Measurements from ENCODE around the gene LYSMD1. TPM values are rescaled to one million over a fixed set of nuclear protein-coding genes. Genes with fewer than 3 reads are reported as not detected.
A peak's percentile ranks its signal among the peaks of the same experiment; 100 is the strongest.

The LYSMD1 gene
- total RNA-seq, 1 experiment from 2014 or later: 6.7 TPM

- H3K36me3 Mint-ChIP-seq (ENCODE audit: insufficient read depth in 1 of 3, low read depth in 3 of 3): peaks cover 34 to 62% (median 54%) of the 10 kb centered on the region in 3 experiments; a peak in 6 of 7 replicates
- H3K23me2 ChIP-seq (ENCODE audit: insufficient read length, low read depth, low read length, poor library complexity, severe bottlenecking): no peaks in the 10 kb centered on the region
These were observed 10.2 kb upstream of the LYSMD1 start, which contains the start of gene TMOD4 for GRCh38 chr1:151175863-151176262. TMOD4 (minus strand) TSS chr1:151175981; CDS start chr1:151174875, 1,106 bp downstream.

More at GRCh38 chr1:151175863-151176262, 10.2 kb upstream of the LYSMD1 start, which contains the start of gene TMOD4:
- Histone ChIP-seq H4K5ac (ENCODE audit: insufficient read length, low read depth, low read length) (no peak within 1 kb of the TSS), H2BK5ac (ENCODE audit: insufficient read length, low read length) (no peak within 1 kb of the TSS), H3K23ac (ENCODE audit: insufficient read length, low read depth, low read length) (no peak within 1 kb of the TSS), H3K18ac (ENCODE audit: insufficient read length, low read depth, low read length) (no peak within 1 kb of the TSS), H2BK120ac (ENCODE audit: low read depth, low read length, poor library complexity, severe bottlenecking) (no peak within 1 kb of the TSS), H2BK12ac (ENCODE audit: insufficient read length, low read depth, low read length) (no peak within 1 kb of the TSS), H3K9ac (ENCODE audit: extremely low read depth, insufficient read length, low read length) (no peak within 1 kb of the TSS), H3T11ph (ENCODE audit: low read length) (no peak within 1 kb of the TSS), H2AFZ (ENCODE audit: low read length) (no peak within 1 kb of the TSS), H3K4me1 (ENCODE audit: insufficient read depth, low read length) (no peaks in the 10 kb centered on the region), H3K14ac (ENCODE audit: insufficient read depth, low read length) (no peak within 1 kb of the TSS), H3K9me3 (ENCODE audit: control insufficient read depth, low read depth, low read length) (no peaks in the 10 kb centered on the region), H2BK15ac (ENCODE audit: low read depth, low read length) (no peak within 1 kb of the TSS), H4K8ac (replicated peaks; ENCODE audit: insufficient read length, low read depth, low read length) (no peak within 1 kb of the TSS), H3K4me2 (ENCODE audit: insufficient read depth, insufficient read length, low read length) (no peak within 1 kb of the TSS), H3K4ac (ENCODE audit: low read depth, low read length) (no peak within 1 kb of the TSS), H2BK20ac (ENCODE audit: low read depth, low read length, poor library complexity, severe bottlenecking) (no peak within 1 kb of the TSS), H3K56ac (ENCODE audit: insufficient read length, low read depth, low read length) (no peak within 1 kb of the TSS), H4K20me1 (ENCODE audit: control insufficient read depth, insufficient read depth, insufficient read length) (no peaks in the 10 kb centered on the region), H3K79me1 (ENCODE audit: insufficient read depth, low read depth, low read length, poor library complexity, severe bottlenecking) (no peaks in the 10 kb centered on the region), H3K27ac (ENCODE audit: insufficient read length, low read depth, low read length) (no peak within 1 kb of the TSS), H4K91ac (ENCODE audit: insufficient read length, low read depth, low read length) (no peak within 1 kb of the TSS), H3K27me3 (ENCODE audit: insufficient read depth, low read length) (no peaks in the 10 kb centered on the region), H3K79me2 (ENCODE audit: insufficient read depth, low read length) (no peaks in the 10 kb centered on the region), H2AK5ac (ENCODE audit: insufficient read length, low read length) (no peak within 1 kb of the TSS)
- Mint-ChIP-seq H3K27me3 (ENCODE audit: low read depth) (no peaks in the 10 kb centered on the region), H3K9me3 (no peaks in the 10 kb centered on the region), H3K27ac (peak within 1 kb of the TSS; percentile 28 to 60 (median 35); a peak in 3 of 7 replicates), H3K4me3 (no peak within 1 kb of the TSS; a peak in 1 of 5 replicates), H3K4me1 (no peaks in the 10 kb centered on the region)
- TF ChIP-seq CTCF (conservative IDR thresholded peaks at IDR 0.05): peak; percentile 72
- no CpG with 5 or more reads among the region's 4 CpGs for WGBS (ENCODE audit: extremely low coverage, insufficient read length, low lambda C conversion rate)
- DNase-seq: no peak

Data from H9 (cell line).